NCI-H187 (cell line): ENCODE results near the gene SFMBT1.

ENCODE experiments used
- DNase-seq, 2 experiments: peaks; one replicate each; lab custom pipeline; 2025; lab: John Stamatoyannopoulos, UW

Gene SFMBT1

GRCh38 chr3:52923963-52924362, 121.9 kb downstream of the SFMBT1 start:
- no peak for DNase-seq

DNA sequence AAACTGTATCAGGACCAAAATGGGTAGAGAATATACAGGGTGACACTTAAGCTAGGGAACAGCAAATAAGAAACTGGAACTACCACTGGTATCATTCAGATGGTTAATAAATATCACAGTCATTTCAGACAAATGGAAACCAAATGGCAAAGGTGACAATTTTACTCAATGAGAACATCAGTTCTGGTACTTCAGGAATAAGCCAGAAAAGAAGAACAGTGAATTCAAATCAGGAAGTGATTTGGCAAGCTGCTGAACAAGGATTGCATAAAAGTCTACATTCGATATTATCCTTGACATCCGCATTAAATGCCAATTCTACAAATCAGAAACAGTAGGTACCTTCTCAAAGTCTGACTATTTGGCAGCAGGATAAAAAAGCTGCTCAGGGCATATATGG, 125.0 kb downstream of the SFMBT1 start:
- no peak for DNase-seq

DNA sequence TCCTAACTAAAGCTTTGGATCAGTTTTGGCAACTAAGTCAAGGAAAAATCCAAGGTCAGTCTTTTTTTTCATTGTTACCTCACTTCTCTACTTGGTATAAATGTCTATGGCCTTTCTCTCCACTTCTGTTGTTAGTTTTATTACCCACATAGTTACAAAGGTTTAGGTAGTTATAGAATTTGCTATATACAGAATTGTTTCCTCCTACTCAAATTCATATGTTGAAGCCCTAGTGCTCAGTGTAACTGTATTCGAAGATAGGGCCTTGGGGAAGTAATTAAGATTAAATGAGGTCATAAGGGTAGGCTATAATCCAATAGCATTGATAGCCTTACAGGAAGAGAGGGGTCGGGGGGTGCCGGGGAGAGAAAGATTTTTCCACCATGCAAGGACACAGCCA, 128.8 kb downstream of the SFMBT1 start:
- no peak for DNase-seq

GRCh38 chr3:52915294-52915693, 130.6 kb downstream of the SFMBT1 start:
- DNase-seq: no peak

GRCh38 chr3:52912885-52913731, 132.8 kb downstream of the SFMBT1 start:
- no peak for DNase-seq

- DNase-seq: no peak
These were observed 135.1 kb downstream of the SFMBT1 start for GRCh38 chr3:52910823-52911222.

GRCh38 chr3:52907497-52907896, 138.4 kb downstream of the SFMBT1 start:
- DNase-seq: no peak

GRCh38 chr3:52904552-52904951, 141.3 kb downstream of the SFMBT1 start:
- DNase-seq: no peak

GRCh38 chr3:52904000-52904399, 141.9 kb downstream of the SFMBT1 start:
- no peak for DNase-seq

- peak; percentile 20 to 43 for DNase-seq
These were observed 148.4 kb downstream of the SFMBT1 start, which contains the start of gene STIMATE for GRCh38 chr3:52897130-52898122. STIMATE (minus strand) TSS chr3:52897548; CDS start chr3:52897450, 98 bp downstream.

DNA sequence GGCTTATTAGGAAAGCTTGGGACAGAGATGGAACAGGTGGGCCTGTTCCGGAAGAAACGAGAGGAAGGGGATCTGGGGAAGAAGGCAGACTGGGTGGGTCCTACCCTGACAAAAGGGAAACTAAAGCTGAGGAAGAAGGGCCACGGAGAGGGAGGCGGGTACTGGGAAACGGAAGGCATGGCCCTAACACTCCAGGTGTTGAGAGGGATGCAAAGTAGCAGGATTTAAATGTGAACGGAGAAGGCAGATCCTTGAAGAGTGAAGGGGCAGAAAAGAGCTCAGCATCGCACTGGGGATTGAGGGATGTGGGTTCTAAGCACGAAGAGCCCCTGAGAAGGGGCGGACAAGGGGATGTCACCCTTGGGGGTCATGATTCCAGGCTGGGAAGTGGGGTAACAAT, 149.3 kb downstream of the SFMBT1 start:
- no peak for DNase-seq

- no peak for DNase-seq
These were observed 149.7 kb downstream of the SFMBT1 start for GRCh38 chr3:52896151-52896550.

- no peak for DNase-seq
These were observed 150.5 kb downstream of the SFMBT1 start for GRCh38 chr3:52895418-52895817.

GRCh38 chr3:52894756-52895155, 151.1 kb downstream of the SFMBT1 start:
- no peak for DNase-seq

DNA sequence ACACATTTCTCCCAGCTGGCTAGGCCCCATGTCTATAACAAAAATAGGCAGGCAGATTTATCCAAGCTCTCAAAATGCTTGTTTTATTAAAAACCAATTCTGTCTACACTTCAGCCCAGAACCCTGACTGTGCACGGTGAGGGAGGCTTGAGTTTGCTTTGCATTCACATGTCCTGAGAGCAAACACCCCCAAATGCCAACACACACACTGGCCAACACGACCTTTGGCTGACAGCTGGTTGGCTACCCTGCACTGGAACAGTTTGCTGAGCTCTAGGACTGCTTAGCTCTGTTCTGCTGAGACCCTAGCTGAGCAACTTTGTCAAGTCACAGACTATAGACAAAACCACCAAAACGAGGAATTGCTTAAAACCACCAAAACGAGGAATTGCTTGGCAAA, 152.2 kb downstream of the SFMBT1 start:
- DNase-seq: no peak

GRCh38 chr3:52892625-52893311, 153.1 kb downstream of the SFMBT1 start:
- DNase-seq: no peak

- no peak for DNase-seq
These were observed 153.6 kb downstream of the SFMBT1 start for GRCh38 chr3:52892290-52892624.

DNA sequence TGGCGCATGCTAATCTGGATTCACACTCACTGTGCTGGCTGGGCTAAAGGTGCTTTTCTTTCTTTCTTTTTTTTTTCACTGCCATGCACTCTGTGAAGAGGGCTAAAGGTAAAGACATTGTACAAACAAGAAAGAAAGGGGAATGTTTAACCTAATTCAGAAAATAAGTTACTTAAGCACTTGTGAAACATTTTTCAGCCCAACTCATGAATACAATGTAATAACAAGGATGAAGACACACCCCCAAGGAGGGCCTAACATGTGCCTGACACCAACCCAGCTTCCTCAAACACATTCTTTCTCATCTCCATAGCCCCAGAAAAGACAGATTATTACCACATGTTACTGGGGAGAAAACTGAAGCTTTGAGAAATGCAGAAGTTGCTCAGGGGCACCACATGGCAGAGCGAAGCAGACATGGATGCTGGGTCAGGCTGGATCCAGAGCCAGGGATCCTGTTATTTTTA, 154.2 kb downstream of the SFMBT1 start:
- no peak for DNase-seq

DNA sequence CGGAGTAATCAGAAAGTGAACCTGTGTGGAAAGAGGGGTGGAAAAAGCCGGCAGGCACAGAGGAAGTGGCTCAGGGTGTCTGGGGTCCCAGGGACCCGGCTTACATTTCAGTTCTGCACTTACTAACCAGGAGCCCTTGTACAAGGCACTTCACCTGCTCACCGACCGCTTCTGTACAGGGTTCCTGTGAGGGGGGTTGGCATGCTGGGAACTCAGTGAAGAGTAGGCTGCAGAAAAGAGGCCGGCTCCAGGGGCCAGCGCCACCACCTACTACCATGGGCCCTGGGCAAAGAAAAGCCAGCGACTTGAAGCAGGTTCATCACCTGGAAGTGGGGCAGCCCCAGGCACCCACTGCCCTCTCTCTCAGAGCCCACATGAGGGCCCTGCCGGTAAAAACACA, 154.7 kb downstream of the SFMBT1 start:
- DNase-seq: no peak

DNA sequence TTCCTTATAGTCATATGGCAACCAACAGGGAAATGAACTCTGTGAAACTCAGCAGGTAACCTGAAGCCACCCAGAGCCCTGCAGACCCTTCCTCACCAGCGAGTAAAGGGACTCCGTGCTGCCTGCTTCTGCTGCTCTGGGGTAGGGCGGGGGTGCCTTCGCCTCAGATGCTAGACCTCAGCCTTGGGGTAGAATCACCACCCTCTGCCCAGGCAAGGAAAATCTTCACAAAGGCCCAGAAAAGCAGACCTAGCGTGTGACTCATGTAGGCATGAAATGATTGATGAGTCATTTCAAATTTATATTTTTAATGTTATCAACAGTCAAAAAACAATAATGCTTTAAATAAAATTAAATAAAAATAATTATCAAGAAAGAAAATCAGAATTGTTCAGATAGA, 155.1 kb downstream of the SFMBT1 start:
- no peak for DNase-seq

GRCh38 chr3:52889901-52890300, 156.0 kb downstream of the SFMBT1 start:
- no peak for DNase-seq

DNA sequence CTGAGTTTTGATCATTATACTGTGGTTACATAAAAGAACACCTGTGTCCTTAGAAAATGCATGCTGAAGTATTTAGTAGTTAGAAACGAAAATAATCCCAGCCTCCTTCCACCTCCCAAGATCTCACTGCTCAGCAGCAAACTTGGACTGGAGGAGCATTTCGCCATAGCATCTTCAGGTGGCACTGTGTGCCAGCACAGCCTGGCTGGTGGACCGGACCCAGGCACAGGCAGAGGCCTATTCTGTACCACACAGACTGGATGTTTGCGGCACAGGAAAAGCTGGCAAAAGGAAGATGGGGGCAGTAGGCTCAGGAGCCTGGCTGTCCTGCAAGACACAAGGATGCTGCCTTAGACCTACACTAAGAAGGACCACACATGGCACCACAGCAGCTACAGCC, 158.7 kb downstream of the SFMBT1 start:
- DNase-seq: no peak
